Body of pancreas (tissue), 4 donors: ENCODE results near the gene SIPA1L3. TPM values are rescaled to one million over a fixed set of nuclear protein-coding genes. Genes with fewer than 3 reads are reported as not detected.
A peak's percentile ranks its signal among the peaks of the same experiment; 100 is the strongest.
"Not testable (repeated sequence)": the region's sequence is repeated elsewhere in the genome, so short reads cannot be mapped to it uniquely, and the experiment has no call there.

Experiments used
- ATAC-seq: fragments of 150-250 bp; one replicate; pipeline ENCODE4 v1.9.1; 2016
- DNase-seq, 4 donors: peaks; one replicate each; pipeline ENCODE4 v3.0.0-alpha.2; 2019
- H3K27ac ChIP-seq, 4 donors: fragments of 200-600 bp; sonication (generic); 1 replicate in 3 of 4; 2 replicates in 1 of 4; pipeline versions ENCODE4 v1.5.1 to v1.6.1; 2016 to 2019; ENCODE audit warnings: mild to moderate bottlenecking in 1 of 4, mixed read lengths in 1 of 4, moderate library complexity in 1 of 4
- H3K27me3 ChIP-seq, 2 donors: fragments of 200-600 bp; sonication (generic); one replicate each; pipeline ENCODE4 v1.6.0; 2016; ENCODE audit warnings: mild to moderate bottlenecking in 1 of 2
- H3K36me3 ChIP-seq, 2 donors: fragments of 200-600 bp; sonication (generic); replicated peaks in 1 of 2; 2 replicates each; pipeline ENCODE4 v1.5.1; 2016; ENCODE audit warnings: low read depth in 2 of 2; ENCODE audit not compliant: insufficient read depth in 1 of 2
- H3K4me1 ChIP-seq: fragments of 200-600 bp; sonication (generic); one replicate; pipeline ENCODE4 v1.6.0; 2016
- H3K4me3 ChIP-seq, 2 donors: fragments of 200-600 bp; sonication (generic); 1 replicate in 1 of 2; 2 replicates in 1 of 2; pipeline ENCODE4 v1.5.1; 2016 to 2019
- H3K9me3 ChIP-seq, 3 donors: fragments of 200-600 bp; sonication (generic); 1 replicate in 2 of 3; 2 replicates in 1 of 3; pipeline ENCODE4 v1.5.1; 2016
- POLR2A ChIP-seq, 3 donors: fragments of 450-650 bp; IDR thresholded peaks; one replicate each; pipeline ENCODE4 v1.6.1; 2016; ENCODE audit warnings: antibody characterized with exemption in 3 of 3, mild to moderate bottlenecking in 2 of 3
- WGBS, 2 donors: methylation state at CpG; one replicate each; pipeline ENCODE4 v1.1.5; 2017; 5-methylcytosine and 5-hydroxymethylcytosine counted together
- intact Hi-C: fragments of 100-400 bp; cut with DNase I; formaldehyde crosslinking; loops from one replicate; pipeline ENCODE4 v1.15.1; 2023
- total RNA-seq, 2 donors: library from RNA; depleted of rRNA; stranded (reverse); fragments of >200 nt; gene quantifications; one replicate each; pipeline ENCODE4 v1.1.0, GENCODE V29; 2016
- TF ChIP-seq, protein P1 (sequence below), 7 experiments: fragments of 450-650 bp in 4 of 7; fragments of 200-600 bp in 3 of 7; sonication (generic) in 3 of 7; IDR thresholded peaks; one replicate each; pipeline ENCODE4 v1.5.1; 2016 to 2019; ENCODE audit warnings: antibody characterized with exemption in 7 of 7

SIPA1L3 gene
- total RNA-seq, 2 donors from 2014 or later = 41.5 to 62.0 TPM

DNA sequence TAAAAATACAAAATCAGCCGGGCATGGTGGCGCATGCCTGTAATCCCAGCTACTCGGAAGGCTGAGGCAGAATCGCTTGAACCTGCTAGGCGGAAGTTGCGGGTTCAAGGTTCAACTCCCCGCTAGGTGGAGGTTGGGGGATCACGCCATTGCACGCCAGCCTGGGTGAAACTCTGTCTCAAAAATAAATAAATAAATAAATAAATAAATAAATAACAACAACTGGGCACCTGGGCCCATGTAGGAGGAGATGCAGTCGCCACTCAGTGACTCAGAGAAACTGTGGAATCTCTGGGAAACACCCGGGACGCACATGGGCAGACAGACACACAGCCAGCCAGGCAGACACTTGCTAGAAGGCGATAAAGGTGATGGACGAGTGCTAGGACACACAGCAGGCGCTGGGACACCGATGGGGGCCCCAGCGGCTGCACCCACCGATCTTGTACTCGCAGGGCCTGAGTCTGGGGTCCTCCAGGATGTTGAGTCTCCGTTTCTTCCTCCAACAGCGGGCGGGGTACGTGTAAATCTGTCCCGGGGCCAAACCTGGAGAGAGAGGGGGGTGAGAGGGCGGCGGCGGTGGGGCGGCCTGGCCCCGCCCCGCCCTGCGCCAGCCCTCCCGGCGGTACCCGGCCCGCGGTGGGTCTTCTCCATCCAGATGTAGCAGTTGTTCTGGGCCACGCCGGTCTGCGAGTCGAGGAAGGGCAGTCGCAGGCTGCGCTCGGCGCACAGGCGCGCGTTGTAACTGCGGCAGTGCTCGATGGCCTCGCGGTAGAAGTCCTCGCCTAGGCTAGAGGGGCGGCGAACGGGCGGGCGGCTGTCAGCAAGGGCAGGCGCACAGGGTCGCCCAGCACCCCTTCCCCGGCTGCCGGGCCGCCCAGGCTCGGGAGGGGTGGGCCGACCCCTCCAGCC lies 315.2 kb downstream of the SIPA1L3 start:
- ATAC-seq (no peak), DNase-seq (no peak)
- Histone ChIP-seq H3K4me3 (no peak overlapping the region), H3K9me3 (no peaks in the 10 kb centered on the region), H3K4me1 (peaks cover 12% of the 10 kb centered on the region), H3K27me3 (peaks cover 0 to 30% of the 10 kb centered on the region in 2 donors), H3K27ac (no peak overlapping the region), H3K36me3 (no peaks in the 10 kb centered on the region)
- no peak for TF ChIP-seq POLR2A (IDR thresholded peaks at IDR 0.05)
- TF ChIP-seq, protein P1, sequence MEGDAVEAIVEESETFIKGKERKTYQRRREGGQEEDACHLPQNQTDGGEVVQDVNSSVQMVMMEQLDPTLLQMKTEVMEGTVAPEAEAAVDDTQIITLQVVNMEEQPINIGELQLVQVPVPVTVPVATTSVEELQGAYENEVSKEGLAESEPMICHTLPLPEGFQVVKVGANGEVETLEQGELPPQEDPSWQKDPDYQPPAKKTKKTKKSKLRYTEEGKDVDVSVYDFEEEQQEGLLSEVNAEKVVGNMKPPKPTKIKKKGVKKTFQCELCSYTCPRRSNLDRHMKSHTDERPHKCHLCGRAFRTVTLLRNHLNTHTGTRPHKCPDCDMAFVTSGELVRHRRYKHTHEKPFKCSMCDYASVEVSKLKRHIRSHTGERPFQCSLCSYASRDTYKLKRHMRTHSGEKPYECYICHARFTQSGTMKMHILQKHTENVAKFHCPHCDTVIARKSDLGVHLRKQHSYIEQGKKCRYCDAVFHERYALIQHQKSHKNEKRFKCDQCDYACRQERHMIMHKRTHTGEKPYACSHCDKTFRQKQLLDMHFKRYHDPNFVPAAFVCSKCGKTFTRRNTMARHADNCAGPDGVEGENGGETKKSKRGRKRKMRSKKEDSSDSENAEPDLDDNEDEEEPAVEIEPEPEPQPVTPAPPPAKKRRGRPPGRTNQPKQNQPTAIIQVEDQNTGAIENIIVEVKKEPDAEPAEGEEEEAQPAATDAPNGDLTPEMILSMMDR (IDR thresholded peaks at IDR 0.05) = no peak
- 56 to 90% methylated on average over 11 to 48 of the region's 64 CpGs for WGBS, 2 donors
- intact Hi-C loops = no loop called here

DNA sequence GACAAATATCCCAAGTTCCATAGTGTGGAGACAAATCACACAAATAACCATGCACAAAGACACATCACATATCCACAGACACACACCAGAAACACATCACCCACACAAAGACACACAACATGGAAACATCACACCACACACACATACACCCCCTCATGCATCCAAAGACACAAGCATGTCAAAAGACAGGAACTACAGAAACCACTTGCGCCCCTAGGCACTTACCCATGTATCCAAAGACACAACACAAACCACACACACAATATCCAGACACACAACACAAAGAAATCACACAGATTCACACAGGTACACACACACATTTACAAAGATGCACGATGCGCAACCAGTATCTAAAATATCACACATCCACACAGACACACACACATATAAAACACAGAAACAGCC lies 316.1 kb downstream of the SIPA1L3 start:
- WGBS, 2 donors = 81 to 84% methylated on average over 3 of the region's 3 CpGs
- intact Hi-C loops = no loop called here
- no peaks in the 10 kb centered on the region for H3K9me3 ChIP-seq

DNA sequence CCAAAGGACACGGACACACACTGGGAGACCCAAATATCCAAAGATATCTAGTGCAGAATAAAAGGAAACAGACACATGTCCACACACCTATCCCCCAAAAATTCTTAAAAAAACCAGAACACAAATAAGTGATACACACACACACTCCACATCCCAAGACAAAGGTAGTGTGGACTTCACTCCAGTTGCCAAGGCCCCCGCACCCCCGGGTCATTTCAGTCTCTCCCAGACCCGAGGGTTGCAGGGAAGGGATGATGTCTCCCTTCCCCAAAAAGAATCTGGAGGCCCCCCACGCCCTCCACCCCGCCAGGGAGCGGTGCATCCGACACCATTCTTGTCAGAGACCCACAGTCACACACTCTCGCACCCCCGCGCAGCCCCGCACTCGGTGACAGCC lies 316.6 kb downstream of the SIPA1L3 start:
- Histone ChIP-seq H3K9me3 (no peaks in the 10 kb centered on the region), H3K27ac (no peak overlapping the region), H3K4me3 (peak overlapping the region in 1 of 2 donors; percentile 19), H3K36me3 (no peaks in the 10 kb centered on the region), H3K4me1 (peaks cover 14% of the 10 kb centered on the region), H3K27me3 (peaks cover 0 to 39% of the 10 kb centered on the region in 2 donors)
- 8 to 38% methylated on average over 1 to 13 of the region's 13 CpGs for WGBS, 2 donors
- DNase-seq (no peak), ATAC-seq (no peak)
- intact Hi-C loops = no loop called here
- TF ChIP-seq, protein P1 (IDR thresholded peaks at IDR 0.05) = no peak
- no peak for TF ChIP-seq POLR2A (IDR thresholded peaks at IDR 0.05)

More for the DNA sequence above, 316.1 kb downstream of the SIPA1L3 start:
- H3K4me1 ChIP-seq = peaks cover 12% of the 10 kb centered on the region
- ATAC-seq (no peak), DNase-seq (no peak)
- TF ChIP-seq POLR2A (IDR thresholded peaks at IDR 0.05) = no peak
- TF ChIP-seq, protein P1 (IDR thresholded peaks at IDR 0.05) = no peak
- H3K27me3 ChIP-seq = peaks cover 0 to 37% of the 10 kb centered on the region in 2 donors
- H3K36me3 ChIP-seq = no peaks in the 10 kb centered on the region
- no peak overlapping the region for H3K27ac ChIP-seq
- no peak overlapping the region for H3K4me3 ChIP-seq

DNA sequence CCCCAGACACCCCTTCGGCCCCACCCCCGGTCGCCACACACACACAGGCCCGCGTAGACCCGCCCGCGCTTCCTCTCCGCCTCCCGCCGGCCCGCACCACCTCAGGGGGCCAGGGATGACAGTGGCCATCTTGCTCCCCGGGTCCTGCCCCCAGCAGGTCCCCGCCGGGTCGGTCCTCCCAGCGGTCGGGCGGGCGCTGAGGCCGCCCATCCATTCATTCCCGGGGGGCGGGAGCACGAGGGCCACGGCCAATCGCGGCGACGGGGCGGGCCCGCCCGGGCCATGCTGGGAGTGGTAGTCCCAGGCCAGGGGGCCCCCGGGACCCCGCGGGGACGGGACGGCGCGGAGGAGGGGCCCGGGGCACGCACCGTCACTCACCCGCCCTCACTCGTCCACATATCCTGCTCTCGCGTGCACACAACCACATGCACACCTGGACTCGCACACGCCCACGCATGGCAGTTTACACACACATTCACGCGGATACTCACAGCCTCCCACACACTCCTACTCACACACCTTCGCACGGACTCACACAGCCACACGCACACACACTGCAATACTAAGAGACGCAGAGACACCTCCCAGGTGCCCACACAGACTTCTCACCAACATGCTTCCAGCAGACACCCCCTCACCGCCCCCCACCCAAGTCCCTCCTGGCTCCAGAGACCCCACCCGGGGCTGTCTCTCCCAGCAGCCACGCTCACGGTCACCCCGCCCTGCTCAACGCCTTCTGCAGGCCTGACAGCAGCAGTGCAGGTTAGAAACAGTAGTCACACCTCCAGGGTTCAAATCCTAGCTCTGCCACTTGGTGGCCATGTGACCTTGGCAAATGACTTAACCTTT lies 317.2 kb downstream of the SIPA1L3 start, which contains the start of gene DPF1:
Gene DPF1, minus strand, starts transcription at position 209 of the 849 bp plus-strand sequence. Its CDS starts 80 bp downstream, at position 129.
- no peak within 1 kb of the TSS for H3K27ac ChIP-seq
- H3K9me3 ChIP-seq = no peaks in the 10 kb centered on the region
- H3K36me3 ChIP-seq = no peaks in the 10 kb centered on the region
- H3K27me3 ChIP-seq = peaks cover 4 to 45% of the 10 kb centered on the region in 2 donors
- ATAC-seq (peak; percentile 56), DNase-seq (peak in 2 of 4 donors; percentile 27 to 53)
- WGBS, 2 donors = 0 to 1% methylated on average over 2 to 60 of the region's 61 CpGs
- peaks cover 20% of the 10 kb centered on the region for H3K4me1 ChIP-seq
- intact Hi-C loops = no loop called here
- peak within 1 kb of the TSS in 1 of 2 donors; percentile 19 for H3K4me3 ChIP-seq
- TF ChIP-seq, protein P1 (IDR thresholded peaks at IDR 0.05) = peak in 1 of 7 experiments; percentile 7
- TF ChIP-seq POLR2A (IDR thresholded peaks at IDR 0.05) = no peak

DNA sequence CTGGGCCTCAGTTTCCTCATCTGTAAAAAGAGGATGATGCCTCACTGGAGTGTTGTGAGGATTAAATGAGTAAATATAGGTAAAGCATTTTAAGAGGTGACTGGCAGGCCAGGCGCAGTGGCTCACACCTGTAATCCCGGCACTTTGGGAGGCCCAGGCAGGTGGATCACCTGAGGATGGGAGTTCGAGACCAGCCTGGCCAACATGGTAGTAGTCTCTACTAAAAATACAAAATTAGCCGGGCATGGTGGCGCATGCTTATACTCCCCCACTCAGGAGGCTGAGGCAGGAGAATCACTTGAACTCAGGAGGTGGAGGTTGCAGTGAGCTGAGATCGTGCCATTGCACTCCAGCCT lies 317.8 kb downstream of the SIPA1L3 start:
- Histone ChIP-seq H3K27me3 (peaks cover 4 to 46% of the 10 kb centered on the region in 2 donors), H3K4me1 (peaks cover 21% of the 10 kb centered on the region)
- H3K27ac ChIP-seq, H3K4me3 ChIP-seq, DNase-seq, ATAC-seq, intact Hi-C loops, H3K9me3 ChIP-seq, H3K36me3 ChIP-seq: not testable (repeated sequence)
- WGBS, 2 donors = 72 to 83% methylated on average over 6 of the region's 6 CpGs
